ENCODE data around the gene NOTO.

DNA sequence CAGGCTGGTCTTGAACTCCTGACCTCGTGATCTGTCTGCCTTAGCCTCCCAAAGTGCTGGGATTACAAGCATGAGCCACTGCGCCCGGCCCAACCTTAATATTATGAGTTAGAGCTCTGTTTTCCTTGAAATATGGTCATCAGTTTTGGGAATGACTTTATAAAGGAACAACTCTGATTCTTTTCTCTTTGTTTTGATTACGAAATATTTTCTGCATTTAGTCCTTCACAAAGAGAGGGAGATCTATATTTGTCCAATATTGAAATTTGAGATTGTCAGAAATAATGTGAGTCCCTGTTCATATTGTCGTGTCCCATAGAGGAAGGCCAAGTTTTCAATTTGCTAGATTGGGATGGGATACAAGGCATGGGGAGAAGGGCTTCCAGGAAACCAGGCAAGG, 14.8 kb downstream of the NOTO start:
- TF ChIP-seq RAD21 (IDR thresholded peaks at IDR 0.05; ENCODE audit: insufficient read depth, low read depth, low read length) (no peak), ZNF274 (IDR thresholded peaks at IDR 0.05; ENCODE audit: insufficient read depth, insufficient read length) (no peak), EP300 (IDR thresholded peaks at IDR 0.05; ENCODE audit: borderline replicate concordance in 1 of 2, control insufficient read depth in 1 of 2, low read depth in 2 of 2, low read length in 2 of 2) (no peak)

Data from GM12878 (cell line).